Measurements from ENCODE around the gene GDPD4.

Gene GDPD4

DNA sequence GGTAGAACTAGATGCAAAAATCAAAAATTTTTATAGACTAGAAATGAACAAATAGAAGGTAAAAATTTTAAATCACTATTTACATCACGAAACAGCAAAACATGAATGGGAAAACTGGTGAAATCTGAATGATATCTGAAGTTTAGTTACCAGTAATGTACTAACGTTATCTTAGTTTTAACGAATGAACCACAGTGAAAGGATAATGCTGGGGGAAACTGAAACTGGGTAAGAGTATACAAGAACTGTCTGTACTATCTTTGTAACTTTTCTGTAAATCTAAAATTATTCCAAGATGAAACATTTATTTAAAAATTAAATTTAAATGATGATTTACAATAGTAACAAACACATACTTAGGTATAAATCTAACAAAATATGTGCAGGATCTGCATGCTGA, 7.4 kb downstream of the GDPD4 start:
- DNase-seq: no peak

DNA sequence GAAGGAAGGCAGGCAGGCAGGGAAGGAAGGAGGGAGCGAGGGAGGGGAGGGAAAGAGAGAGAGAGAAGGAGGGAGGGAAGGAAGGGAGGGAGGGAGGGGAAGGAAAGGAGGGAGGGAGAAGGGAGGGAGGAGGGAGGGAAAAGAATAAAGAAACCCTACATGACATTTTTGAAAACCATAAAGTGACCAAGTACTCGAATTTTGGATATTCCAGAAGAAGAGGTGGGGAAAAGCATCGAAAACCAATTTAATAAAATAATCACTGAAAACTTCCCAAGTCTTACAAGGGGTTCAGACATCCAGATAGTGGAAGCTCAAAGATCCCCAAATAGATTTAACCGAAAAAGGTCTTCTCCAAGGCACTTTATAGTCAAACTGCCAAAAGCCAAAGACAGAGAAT, 11.7 kb downstream of the GDPD4 start:
- DNase-seq: no peak

DNA sequence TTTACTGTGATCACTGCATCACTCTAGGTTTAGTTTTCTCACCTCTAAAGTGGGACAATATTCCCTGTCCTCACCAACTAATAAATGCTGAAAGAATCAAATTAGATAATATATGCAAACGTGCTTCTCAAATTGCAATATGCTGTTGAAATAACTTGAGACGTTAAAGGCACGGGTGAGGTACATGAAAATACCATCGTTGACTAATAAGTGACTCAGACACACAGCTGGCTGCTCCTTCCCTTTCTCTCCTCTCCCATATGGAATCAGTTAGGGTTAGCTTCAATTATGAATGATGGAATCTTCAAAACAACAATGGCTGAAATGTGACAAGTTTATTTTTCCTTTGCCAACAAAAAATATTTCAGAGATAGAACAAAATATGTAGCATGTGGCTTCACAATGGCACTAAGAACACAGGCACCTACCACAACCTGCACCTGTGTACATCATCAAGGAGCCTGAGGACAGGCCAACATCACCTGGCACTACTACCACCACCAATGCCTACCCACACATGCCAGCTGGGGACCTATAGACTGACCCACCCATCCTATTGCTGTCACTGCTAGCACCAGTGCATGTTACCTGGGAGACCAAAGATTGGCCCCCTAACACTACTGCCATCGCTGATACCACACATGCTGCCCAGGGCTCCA, 13.7 kb downstream of the GDPD4 start:
- peak; percentile 97 for DNase-seq

DNA sequence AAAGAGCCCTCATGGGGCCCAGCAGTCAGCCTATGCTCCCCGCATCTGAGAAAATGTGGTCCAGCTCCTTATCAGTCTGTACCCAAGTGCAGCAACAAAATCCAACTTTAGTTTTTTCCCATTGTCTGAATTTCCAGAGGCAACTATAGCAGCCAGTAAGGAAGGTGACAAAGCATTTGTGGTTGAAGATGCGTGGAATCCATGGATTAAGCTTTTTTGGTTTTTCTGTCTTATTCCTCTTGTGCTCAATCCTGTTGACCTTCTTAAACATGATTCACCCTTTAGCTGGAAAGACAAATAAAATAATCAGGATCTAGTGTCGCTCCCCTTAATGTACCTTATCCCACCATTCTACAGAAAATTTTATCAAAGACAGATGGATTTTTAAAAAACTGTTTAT, 14.3 kb downstream of the GDPD4 start:
- peak; percentile 37 for DNase-seq

DNA sequence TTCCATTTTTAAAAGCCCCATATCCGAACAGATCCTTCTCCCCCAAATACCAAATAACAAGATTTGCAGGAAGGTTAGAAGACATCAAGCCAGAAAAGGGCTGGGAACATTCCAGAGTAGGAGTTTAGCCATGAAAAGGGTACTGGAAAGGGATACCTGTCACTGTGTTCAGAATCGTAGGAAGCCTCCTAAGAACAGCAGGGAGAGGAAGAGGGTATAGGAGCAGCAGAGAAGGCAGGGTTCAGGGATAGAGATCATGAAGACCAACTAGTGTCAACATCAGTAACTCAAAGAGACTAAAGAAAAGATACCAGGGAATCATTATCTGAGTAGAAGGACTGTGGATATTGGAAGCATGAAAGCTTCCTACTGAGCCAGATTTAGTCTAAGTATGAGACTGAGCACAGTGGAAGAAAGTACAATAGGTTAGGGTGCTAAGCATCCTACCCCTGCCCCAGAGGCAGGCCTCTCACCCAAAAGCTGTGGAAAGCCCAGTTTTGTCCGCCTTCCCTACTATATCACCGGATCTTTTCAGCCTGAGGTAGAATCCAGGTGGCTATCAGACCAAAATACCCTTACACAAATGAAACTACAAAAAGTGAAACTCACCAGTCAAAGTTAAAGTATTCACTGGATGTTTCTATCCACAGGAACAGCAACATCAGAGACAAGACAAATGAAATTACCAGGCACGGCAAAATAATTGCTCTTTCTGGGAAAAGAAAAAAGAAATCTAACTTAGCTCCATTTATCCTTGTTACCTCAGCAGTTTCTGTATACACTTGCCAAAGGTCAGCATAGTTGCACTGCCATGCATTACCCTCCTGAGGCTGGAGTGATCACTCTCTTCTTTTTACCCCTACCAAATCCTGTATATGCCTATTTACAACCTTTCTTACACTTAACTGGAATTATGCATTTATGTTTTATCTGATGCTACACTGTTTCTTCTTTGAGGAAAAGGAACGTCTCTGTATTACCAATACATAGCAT, 16.7 kb downstream of the GDPD4 start:
- DNase-seq: no peak

DNA sequence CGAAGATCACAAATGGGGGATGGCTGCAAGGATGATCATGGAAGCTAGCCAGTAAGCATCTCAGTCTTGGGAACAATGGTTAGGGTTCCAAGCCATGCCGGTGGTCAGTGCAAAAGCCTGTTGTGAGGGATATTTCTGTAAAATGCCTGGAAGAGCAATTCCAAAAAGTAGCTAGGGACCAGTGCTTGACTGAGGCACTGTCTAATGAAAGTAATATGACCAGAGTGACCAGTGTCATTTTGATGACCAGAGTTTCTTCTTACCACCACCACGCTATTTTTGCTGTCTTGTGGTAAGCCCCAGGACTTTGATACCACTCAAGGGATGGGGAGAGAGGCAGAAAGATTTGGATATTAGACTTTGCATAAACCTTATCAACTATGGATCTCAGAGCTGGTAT, 18.4 kb downstream of the GDPD4 start:
- no peak for DNase-seq

DNA sequence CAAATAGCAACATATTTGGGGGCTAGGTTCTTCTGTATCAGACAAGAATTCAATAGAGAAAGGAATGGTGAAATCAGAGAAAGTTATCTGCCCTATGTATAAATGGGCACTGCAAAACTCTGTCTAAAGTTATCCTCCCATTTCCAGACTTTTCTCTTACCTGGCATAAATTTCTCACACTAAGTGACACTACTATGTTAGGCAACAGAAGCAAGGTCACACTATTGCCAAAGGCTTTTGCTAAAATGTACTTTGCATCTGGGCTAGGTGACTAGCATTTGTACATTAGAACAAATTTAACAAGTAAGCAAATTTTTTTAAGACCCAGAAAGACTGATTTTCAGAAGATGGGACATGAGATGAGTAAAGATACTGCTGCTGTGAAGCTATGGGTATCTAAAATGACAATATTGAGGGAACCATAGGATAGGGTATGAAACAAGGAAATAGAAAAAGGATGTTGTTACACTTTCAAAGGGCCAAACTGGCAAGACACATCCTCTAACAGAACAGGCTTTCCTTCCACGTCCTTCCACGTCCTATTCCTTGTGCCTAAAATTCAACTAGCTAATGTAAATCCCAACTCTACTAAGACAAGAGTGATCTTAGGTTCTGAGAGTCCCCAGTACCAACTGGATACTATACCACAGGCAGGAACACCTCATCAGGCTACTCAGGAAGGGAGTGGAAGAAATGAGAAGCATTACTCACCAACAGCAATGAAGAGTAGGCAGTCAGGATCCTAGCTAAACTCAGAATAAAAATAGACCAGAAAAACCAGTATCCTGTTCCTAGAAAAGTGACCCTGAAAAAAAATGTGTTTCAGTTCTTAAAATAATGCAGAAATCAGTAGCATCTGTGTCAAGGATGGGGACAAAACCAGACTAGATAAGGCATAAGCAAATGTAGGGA, 22.6 kb downstream of the GDPD4 start:
- DNase-seq: peak; percentile 54

DNA sequence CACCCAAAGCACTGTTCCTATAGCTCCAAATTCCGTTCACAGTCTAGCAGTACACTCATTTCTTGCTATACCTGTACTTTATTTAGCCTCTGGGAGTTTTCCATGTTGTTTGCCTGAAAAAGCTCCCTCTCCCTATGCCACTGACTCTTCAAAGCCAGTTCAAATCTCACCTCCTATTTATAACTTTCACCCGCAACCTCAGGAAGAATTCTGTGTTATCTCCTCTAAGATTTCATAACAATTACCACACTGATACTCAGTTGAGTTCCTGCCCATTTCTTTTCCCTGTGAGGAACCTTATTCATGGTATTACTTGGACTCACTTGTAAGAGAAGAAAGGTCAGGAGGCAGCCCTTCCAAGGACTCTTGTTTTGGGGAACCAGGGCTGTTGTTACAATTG, 25.2 kb downstream of the GDPD4 start:
- DNase-seq: no peak

DNA sequence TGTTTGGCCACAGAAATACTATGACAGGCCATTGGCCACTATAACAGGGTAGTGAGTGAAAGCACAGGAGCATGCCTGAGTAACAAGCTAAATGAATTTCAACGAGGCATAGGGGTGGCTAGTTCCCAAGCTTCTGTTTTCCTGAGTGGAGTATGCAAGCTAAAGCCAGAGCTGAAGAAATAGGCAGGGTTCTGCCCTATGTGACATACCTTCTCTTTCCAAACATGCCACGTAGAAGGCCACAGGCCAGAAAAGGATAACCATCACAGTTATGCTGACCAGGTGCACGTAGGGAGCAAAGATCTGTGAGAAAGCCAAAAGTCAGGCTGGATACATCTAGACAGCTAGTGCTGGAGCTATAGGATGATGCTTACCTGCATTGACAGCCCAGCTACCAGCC, 30.6 kb downstream of the GDPD4 start:
- no peak for DNase-seq

DNA sequence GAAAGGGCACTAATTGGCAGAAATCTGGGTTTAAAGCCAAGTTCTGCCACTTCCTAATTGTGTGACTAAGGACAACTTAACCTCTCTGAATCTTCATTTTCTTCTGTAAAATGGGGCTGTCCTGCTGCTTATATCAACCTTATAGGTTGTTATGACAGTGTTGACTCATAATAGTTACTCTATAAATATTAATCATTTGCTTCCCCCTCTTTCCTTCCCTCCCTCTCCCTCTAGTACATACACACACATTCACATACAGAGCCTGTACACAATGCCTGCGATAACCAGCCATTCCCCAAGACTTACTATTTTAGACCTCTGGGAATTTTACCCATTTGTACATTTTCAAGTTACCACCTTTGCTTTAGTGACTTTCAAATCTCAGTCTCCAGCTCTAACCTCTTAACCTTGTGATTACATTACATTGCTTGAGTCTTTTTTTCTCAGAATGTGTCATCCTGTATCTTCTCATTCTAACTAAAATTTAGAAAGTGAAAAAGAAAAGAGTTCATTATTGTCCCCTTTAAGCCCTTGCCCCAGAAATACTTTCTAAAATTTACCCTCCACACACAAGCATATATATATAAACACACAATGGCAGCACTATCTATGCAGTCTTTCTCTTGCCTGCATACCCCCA, 31.9 kb downstream of the GDPD4 start:
- DNase-seq: peak; percentile 73

DNA sequence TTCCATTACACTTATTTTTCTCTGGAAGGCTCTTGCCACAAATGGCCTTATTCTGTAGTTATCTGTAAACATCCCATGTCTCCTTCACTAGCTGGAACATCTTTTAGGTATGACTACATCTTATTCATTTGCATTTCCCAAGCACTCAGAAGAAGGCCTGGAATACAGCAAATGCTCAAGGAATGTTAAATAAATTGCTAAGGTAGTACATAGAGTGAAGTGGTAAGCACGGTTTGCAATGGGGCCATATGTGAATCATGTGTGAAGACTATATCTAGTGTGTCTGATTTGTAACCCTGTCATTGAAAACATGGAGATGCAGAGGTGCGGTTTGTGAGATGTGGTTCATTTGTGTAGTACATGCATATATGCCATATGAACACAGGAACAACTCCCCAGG, 33.5 kb downstream of the GDPD4 start:
- DNase-seq: peak; percentile 98

DNA sequence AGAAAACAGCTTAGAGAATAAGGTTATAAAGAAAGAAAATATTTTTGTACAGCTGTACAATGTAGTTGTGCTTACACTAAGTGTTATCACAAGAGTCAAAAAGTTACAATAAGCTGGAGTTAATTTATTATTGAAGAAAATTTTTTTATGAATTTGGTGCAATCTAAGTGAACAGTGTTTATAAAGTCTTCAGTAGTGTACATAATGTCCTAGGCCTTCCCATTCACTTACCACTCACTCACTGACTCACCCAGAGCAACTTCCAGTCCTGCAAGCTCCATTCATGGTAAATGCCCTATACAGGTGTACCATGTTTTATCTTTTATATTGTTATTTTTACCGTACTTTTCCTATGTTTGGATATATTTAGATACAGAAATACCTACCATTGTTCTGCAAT, 34.7 kb downstream of the GDPD4 start:
- peak; percentile 49 for DNase-seq

DNA sequence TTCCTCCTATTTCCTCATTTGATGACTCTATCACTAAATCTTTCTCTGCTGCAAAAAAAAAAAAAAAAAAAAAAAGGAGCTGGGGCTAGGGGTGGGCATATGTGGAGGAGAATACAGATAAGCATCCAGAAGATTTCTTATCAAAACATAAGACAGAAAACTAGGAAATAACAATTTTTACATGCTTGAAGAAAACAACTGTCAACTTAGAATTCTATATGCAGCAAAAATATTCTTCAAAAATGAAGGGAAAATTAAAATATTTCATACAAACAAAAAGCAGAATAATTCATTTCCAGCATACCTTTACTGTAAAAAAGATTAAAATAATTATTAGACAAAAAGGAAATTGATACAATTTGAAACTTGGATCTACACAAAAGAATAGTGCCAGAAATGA, 38.7 kb downstream of the GDPD4 start:
- DNase-seq: no peak

DNA sequence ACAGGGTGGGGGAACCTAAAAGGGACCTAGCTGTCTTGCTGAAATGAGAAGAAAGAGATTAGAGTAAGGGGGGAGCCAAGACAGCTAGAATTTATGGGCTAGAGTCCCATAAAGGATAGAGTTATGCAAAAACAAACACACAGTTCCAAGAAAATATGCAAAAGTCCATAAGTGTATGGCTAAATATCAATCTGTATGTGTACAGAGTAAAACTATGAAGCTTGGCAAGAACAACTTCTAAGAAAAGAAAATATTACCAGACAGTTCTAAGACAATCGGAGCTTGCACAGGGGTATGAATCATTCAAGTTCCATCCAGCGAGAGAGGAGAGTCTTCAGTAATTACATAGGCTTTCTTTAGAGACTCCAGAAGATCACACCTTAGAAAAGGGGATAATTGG, 41.8 kb downstream of the GDPD4 start:
- DNase-seq: no peak

DNA sequence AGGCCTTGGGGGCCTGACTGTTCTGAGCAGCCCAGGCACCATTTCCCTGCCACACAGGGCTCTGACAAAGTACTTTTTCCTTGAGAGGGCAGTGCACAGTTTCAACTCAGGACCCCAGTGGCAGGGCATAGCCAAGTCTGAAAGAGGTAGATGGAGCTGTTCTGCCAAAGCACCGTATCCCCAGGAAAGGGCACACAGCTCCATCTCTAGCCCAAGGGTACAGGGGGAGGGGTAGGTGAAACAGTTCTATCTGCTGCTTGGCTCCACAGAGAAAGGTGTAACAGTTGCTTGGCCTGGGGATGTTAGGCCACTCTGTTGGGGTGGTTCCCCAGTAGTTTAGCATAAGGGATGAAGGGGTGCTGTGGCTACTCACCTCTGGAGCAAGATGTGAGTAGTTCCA, 47.8 kb downstream of the GDPD4 start:
- no peak for DNase-seq

DNA sequence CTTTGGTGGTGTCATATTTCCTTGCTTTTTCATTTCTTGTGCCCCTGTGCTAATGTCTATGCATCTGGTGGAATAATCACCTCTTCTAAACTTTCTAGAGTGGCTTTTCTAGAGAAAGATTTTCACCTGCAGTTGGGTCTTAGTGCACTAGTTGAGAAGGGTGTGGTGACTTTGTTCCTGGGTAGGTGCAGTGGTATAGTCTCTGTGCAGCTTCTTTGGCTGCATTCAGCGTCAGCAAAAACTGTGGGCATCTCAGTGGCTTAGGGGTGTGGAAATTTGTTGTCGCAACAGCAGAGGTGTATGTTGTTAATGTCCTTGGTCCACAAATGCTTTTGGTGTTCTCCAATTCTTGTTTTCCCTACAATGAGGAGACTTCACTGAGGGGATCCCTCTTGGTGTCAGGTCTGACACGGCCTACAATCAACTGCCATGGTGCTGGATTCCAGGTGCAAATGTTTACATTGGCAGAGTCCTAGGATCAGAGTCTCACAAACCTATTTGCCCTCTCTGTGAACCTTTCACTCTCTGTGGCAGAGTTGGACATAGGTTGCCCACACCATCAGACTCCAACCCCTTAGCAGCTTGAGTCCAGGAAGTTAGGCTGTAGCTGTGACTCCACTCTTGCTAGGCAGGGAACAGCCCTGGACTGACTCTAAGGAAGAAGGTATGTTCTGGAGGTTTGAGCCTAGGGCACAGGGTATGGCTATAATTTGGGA, 48.8 kb downstream of the GDPD4 start:
- no peak for DNase-seq

DNA sequence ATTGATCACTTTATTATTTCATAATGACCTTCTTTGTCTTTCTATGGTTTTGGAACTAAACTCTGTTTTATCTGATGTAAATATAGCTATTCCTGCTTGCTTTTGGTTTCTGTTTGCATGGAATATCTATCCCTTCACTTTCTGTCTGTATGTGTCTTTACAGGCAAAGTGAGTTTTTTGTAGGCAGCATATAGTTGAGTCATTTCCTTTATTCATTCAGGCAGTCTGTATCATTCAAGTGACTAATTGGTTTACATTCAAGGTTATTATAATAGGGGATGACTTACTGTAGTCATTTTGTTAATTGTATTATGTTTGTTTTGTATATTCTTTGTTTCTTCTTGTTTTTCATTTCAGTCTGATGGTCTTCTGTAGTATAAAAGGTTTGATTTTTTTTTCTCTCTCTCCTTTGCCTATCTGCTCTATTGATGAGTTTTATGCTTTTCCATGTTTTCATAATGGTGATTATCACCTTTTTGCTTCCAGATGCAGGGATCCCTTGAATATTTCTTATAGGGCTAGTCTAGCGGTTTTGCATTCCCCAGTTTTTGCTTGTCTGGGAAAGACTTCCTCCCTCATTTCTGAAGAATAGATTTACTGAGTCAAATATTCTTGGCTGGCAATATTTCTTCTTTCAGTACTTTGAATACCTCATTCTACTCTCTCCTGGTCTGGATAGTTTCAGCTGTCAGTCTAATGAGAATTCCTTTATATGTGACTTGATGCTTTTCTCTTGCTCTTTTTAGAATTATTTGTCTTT, 50.4 kb downstream of the GDPD4 start:
- DNase-seq: peak; percentile 90

DNA sequence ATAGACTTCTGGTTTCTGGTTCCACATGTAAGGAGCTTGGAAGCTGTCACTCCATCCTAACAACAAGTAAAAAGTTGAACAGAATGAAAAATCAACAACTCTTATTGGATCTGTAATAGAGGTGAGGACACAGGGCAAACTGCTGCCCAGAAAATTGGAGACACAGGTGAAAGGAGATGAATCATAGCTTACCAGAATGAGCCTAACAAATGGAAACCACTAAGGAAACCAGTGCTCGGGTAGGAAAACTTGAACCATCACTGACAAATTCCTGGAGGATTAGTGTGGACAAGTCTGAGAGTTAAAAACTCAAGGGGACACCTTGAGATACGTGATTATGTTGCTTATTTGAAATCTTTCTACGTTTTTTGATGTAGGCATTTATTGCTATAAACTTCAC, 52.1 kb downstream of the GDPD4 start:
- DNase-seq: peak; percentile 61

DNA sequence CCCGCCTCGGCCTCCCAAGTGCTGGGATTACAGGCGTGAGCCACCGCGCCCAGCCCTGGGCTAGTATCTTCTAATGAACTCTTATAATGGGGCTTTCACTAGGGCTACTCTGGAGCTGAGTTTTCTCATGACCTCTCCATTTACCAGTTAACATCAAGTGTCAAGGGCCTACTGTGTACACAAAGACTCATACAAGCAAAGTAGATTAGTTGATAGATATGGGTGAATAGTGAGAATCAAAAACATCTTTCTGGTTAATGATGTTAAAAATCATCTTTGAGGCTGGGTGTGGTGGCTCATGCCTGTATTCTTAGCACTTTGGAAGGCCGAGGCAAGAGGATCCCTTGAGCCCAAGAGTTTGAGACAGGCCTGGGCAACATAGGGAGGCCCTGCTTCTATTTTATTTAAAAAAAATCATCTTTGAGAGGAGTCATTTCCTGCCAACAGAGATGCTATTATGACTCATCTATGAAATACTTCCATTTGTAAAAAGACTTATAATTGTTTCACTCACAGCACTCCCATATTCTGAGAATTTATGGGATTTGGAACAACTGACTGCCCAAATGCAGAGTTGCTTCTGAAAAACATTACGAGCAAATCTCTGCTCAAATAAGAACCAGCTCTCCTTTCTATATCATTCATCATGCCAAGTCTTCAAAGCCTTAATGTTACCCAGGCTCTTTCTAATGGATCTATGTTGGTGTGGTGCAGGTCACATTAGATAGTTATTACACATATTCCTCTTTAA, 57.0 kb downstream of the GDPD4 start:
- peak; percentile 89 for DNase-seq

DNA sequence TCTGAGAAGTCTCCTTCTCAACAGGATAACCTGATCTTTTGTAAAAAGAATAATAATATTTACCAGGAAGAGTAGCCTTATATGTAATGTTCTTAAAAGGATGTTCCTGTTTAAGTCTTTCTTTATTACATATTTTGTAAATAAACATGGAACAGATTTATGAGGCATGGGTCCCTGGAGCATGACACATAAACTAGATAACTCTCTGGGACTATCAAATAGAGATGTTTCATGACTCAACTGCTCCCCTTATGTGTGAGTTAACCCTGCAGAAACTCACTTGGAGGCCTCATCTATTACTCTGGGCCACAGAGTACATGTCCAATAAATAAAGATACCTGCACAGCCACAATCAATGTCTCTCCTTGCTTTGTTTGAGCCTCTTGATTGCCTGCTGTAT, 64.6 kb downstream of the GDPD4 start:
- DNase-seq: peak; percentile 69

DNA sequence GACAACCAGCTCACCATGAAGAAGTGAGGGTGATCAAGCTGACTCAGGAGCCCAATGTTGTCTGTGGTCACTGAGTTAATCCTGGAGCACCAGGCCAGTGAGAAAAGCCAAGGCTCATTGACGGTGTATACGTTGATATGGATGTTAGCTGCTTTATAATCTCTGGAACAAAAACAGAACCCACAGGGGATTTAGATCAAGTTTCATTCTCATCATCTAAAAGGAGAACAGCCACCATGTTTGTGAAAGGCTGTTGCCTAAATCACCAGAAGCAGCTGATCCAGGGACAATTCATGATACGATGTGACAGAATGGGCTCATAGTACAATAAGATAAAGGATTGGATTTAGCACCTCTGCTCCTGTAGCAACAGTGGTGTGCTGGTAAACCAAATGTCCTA, 68.5 kb downstream of the GDPD4 start:
- no peak for DNase-seq
